Measurements from ENCODE around the gene RABGAP1L.

RABGAP1L gene

DNA sequence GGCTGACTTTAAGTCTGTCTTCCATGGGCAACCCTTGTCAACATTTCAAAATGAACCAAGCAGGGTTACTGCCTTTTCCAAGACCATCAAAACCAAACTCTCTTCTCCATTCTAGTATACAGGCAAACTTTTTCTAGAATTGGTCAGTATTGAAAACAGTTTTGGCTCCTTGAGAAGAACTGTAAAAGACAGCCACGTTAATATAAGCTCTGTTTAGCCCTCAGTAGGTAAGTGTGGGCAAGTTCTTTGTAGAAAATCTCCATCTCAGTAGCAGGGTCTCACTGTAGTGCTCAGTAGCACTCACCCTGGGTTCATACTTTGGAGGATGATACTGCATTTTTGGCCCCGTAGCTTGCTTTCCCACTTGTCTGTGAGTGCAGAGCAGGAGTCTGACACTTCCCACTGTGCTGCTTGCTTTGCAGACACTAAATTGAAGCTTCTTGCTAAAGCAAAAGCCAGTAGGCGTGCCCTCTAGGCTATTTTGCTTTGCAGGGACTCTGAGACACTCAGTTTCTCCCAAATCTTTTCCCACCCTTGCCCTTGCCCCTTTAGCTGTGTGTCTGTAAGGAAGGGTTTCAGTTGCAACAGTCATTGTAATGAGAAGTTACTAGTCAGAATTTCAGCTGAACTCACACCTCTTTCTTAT is 806.2 kb downstream of the RABGAP1L start:
- DNase-seq (ENCODE audit: low read depth) = no peak

DNA sequence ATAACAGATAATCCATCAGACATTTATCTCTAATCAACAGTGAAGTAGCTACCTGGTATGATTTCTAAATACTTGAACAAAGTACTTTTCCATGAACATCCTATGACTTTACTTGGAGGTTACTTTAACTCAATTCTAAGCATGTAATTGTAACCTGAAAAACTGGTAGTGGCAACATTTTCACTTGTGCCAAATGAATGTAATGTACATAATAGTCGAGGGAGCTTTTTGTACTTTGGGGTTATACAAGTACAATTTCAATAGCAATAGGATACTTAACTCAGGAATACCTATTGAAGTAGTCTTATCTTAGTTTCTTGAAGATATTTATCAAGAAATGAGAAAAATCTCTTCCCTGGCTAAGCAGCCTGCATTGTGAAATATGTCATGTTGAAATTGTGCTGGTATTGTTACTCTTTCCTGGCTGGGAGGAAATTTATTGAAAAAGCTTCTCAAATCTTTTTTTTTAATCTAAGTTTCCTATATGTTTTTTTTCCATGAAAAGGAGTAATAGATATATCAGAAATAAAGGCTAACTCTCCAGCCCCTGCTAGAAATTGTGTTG is 806.8 kb downstream of the RABGAP1L start:
- no peak for DNase-seq (ENCODE audit: low read depth)

DNA sequence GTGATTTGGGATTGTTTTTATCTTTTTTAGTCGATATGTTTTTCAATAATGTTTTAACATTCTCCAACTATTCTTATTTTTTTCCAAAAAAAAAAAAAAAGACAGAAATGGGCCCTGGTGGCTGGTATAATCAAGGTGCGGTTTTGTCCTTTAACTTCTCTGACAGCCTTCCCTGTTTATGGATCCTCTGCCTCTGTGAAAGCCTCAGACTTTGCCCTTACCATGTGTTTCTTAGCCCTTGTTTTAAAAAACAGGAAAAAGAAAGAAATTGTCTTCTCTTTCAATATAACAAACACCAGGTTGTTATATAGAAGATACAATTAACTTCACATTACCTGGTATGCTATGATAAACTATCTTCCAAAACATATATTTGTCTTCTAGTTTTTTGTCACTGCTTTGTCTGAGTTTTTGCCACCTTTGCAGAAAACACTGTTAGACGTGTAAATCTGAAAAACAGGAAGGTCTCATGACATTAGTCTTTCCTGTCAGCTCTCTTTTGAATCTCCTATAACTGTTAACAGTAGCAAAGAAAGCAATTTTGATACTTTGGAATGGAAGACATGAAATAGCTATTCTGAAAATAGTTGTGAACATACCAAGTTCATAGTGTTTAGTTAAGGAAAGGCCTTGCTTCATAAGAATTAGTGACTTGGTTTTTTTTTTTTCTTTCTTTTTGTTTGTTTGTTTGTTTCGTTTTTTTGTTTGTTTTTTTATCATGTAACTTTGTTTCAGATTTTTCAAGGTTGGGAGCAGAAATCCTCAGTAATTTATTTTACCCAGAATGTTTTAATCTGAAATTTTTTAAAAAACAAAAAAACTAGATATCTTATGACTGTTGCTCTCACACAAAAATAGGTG is 808.8 kb downstream of the RABGAP1L start:
- DNase-seq (ENCODE audit: low read depth) = no peak

DNA sequence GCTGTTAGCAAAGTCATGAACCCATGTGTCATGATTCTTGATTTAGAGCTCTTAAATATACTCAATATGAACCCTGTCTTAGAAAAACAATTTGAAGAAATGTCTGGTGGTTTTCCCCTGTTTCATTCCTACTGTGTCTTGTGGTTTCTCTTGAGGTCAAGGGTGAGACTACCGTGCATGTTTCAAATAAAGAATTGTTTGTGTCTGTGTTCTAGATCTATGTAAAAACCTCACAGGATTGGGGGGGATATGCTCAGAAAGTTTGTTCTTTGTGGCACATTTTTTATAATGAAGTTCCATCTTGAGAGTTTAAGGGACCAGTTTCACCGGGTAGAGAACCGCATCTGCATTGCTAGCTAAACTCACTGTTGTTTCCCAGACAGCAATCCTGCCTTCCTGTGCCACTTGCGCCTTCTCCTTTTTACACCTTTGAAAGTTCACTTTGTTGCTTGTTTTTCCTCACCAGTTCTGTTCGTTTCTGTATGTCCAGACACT is 809.5 kb downstream of the RABGAP1L start:
- DNase-seq (ENCODE audit: low read depth) = peak; percentile 12

DNA sequence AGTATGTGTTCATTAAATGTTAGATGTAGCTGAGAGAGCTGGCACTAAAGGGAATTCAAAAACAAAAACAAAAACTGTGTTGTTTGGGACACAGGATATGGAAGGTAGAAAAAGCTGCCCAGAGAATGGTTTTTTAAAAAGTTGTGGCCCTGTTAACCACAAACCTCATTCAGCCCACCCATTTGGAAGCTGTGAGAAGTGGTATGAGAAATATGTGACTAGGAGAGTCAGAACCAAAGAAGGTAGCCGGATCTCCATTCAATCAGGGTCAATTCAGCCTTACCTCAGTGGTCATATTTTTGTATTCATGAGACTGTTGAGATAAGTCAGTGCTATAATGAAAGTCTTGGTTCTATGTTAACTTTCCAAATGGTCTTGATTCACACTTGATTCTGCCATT is 810.7 kb downstream of the RABGAP1L start:
- no peak for DNase-seq (ENCODE audit: low read depth)

DNA sequence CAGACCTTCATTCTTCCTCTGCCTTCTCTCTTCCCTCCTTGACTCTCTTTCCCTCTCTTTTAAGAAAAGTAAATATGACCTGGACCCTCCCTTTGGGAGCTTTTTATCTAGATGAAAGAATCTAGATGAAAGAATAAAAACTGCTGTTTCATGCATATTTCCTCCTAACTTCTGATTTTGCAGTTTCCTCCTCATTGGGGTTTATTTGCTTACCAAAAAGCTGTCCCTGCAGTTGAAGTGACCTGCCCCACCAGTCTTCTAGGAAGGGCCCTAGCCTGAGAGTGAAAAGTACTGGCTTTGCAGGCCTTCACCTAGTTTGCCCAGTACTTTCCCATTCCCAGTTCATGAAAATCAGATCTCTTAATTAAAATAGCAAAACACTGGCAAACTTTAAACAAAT is 812.1 kb downstream of the RABGAP1L start:
- no peak for DNase-seq (ENCODE audit: low read depth)

DNA sequence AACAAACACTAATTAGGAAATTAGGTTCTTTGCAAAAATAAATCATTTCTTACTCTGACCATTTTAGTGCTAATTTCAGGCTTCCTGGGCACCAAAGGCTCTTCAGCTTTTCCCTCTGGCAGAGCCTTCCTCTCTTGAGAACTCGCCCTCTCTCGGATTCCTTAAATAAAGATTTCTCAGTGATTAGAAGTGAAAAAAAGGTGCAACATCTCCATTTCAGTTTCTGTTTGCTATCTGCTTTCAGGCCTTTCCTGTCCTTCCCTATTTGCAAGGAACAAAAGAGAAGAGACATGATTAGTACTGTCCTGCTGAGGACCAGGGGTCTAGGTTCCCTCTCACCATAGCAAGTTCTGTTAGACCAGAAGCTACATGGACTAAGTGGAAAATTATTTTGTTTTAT is 812.6 kb downstream of the RABGAP1L start:
- no peak for DNase-seq (ENCODE audit: low read depth)

DNA sequence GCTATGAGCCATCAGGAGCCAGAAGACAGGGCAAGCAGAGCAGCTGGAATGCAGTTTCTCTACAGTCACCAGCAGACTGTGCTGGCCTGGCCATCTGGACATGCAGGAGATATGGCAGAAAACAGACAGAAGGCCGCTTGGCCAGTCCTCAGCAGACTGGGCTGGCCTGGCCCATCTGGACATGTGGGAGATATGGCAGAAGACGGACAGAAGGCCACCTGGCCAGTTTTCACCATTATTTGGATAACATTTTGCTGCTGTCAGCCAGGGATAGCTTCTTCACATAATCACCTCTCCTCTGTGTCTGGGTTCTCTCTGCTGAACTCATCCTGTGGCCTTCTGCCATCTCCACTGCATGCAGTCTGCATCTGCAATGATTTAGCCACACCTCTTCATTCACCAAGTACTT is 815.4 kb downstream of the RABGAP1L start:
- DNase-seq (ENCODE audit: low read depth) = no peak

DNA sequence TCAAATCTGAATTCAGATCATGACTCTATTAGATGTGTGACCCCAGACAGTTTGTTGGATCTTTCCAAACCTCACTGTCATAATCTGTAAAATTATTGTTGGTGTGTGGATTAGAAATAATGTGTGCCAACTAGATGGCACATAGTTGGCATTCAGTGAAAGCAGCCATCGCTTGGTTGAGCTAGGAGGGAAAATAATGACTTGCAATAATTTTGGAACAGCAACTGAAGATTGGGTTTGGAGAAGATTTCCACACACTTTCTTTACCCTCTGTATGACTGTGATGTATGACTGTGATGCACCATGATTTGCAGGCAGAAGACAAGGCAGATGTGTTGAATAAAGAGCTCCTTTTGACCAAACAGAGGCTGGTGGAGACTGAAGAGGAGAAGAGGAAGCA is 816.4 kb downstream of the RABGAP1L start:
- no peak for DNase-seq (ENCODE audit: low read depth)

DNA sequence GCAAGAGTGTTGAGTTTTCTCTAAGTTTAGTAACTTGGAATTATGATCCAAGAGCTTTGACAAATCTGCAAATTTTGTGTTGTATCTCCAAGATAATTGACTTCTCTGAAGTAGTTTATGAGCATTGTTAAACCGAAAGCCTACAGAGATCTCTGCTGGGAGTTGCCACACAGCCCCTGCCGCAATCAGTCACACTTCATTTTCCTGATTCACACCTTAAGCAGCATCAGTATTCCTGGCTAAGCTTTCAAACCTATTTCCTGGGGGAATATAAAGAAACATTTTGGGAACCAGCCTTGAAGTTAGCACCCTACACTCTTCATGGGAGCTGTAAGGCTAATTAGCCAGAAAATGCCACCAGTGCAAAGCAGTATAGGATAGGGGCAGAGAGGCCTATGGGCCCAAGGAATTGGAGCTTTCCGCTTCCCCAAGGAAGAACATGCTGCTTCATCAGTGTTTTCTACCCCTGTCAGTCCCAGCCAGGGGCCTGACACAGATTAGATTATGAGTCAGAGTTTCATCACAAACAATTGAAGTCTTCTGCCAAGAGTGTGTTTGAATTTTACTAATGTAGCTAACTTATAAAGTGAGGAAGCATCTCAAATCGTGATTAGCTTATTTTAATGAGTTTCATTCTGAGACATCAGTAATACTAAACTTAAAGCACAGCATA is 817.3 kb downstream of the RABGAP1L start:
- peak; percentile 45 for DNase-seq (ENCODE audit: low read depth)

DNA sequence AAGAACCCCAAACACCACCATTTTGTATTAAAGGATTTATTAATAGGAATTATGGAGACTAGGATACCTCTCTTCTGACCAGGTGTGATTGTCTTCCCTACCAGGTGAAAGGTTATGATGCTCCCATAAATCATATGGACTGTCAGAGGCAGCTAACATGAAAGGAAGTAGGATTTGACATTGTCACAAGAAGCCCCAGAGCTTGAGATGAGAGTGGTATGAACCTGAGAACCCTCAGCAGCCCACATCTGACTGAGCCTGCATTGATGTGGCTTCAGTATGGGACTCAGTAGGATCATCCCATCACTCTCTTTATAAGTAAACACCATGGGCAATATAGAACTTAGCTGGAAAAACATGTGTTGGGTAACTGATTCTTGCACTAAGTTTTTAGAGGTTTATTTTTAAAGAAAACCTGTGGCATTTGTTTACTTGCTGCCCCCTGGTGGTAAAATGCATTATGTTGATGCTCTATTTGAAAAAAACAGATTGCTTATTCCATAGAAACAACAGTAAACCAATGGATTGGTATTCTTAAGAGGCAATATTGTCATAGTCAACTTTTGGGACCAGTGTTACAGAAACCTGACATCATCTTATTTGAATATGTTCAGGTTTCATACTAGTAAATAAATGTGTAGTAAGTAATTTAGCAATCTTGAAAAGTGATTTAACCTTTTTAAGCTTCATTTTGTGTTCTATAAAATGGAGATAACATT is 823.8 kb downstream of the RABGAP1L start:
- DNase-seq (ENCODE audit: low read depth) = peak; percentile 39

DNA sequence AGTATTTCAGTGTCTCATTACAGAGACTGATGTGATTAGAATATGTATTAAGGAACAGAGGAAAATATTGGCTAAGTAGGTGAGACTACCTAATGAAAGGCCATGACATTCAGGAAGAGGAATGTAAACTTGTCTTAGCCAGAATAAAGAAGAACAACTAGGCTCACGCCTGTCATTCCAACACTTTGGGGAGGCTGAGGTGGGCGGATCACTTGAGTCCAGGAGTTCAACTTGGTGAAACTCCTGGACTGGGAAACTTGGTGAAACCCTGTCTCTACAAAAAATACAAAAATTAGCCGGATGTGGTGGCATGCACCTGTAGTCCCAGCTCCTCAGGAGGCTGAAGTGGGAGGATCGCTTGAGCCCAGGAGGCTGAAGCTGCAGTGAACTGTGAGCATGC is 825.6 kb downstream of the RABGAP1L start:
- DNase-seq (ENCODE audit: low read depth) = no peak

DNA sequence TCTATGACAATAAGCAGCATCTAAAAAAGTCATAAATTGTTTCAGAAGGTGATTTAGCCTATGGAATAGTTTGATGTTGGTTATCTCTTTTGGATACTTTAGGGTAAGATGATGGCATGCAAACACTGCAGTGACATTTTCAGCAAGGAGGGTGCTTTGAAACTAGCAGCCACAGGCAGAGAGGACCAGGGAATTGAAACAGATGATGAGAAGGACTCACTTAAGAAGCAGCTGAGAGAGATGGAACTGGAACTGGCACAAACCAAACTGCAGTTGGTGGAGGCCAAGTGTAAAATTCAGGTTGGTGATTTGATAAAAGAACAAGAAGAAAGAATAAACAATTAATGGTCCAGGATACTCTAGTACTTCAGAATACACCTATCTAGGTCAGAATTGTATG is 829.2 kb downstream of the RABGAP1L start:
- DNase-seq (ENCODE audit: low read depth) = no peak

DNA sequence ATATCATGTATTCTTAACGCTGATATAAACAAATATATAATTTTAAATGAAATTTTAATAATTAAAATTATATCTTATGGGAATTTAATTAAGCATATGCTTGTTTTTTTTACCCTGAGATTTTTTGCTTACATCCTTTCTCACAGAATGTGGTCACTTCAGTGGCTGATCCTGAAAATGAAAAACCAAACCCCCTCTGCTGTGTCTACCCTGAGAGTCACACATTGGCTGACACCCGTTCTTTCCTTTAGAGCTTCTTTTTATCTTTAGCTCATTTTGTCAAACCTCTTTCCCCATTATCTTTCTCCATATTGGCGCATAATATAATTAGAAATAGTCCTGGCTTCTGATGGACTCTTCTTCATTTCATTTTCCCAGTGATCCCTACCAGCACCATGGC is 829.7 kb downstream of the RABGAP1L start:
- DNase-seq (ENCODE audit: low read depth) = no peak

DNA sequence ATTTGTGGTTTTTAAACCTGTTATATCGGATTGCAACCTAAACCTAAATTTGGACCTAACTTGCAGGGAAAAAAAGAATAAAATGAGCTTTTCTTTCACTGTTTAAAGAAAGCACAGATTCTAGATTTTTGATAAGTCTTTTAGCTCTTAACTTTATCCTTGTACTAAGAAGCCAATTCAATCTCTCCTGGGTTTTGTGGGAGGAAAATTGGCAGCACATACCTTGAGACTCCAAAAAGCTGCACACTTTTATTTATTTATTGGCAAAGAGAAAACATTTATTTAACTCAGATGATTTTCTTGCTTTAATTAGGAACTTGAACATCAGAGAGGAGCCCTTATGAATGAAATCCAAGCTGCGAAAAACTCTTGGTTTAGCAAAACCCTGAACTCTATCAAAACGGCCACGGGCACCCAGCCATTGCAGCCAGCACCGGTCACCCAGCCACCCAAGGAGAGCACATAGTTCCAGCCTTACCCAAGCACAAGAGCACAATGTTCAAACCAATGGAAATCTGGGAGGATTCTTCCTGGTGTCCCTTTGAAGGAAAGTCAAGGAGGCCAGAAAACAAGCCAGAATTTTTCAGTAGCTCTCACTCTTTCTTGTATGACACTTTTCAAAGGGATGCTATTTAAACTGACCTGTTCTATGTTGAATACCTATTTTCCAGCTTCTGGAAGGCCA is 830.4 kb downstream of the RABGAP1L start:
- DNase-seq (ENCODE audit: low read depth) = peak; percentile 50

DNA sequence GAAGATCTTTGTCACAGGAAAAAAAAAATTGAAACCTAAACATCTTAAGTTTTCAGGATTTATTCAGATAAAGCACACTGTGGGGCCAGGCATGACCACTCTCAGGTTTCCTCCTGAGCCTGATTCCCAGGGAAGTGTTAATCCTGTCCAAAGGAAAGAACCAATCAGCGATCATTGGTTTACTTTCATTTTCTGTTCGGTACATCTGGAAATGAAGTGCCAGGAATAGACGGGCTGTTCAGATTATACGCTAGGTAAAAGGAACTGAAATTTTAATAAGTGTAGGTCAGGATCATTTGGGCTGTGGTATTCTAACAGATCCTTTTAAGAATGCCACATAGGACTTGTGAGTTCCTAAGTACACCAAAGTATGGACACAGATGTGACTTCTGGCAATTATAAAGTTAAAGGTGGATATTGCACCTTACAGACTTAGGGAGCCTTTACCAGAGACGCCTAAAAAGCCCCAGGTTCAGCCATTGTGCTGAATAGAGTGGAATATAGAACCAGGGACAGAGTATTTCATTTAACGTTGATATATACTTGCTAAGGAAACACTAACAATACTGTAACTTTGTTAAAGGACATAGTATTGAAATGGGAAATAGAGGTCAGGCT is 831.2 kb downstream of the RABGAP1L start:
- DNase-seq (ENCODE audit: low read depth) = peak; percentile 58

DNA sequence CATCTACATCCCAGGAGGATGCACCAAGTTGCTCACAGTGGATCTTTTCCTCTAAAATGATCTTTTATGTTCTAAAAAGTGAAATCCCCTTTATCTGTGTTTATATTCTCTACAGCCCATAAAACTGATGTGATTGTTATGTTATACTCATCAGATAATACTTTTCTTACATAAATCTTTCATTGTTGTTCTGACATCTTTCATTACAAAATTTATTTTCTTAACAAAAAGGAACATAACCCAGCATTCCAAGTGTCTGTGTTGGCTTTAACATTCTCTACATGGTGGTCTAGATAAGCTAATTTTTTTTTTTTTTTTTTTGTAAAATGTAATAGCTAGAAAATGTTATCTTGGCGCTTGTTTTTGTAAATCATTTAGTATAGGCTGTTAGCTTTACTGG is 832.2 kb downstream of the RABGAP1L start:
- no peak for DNase-seq (ENCODE audit: low read depth)

DNA sequence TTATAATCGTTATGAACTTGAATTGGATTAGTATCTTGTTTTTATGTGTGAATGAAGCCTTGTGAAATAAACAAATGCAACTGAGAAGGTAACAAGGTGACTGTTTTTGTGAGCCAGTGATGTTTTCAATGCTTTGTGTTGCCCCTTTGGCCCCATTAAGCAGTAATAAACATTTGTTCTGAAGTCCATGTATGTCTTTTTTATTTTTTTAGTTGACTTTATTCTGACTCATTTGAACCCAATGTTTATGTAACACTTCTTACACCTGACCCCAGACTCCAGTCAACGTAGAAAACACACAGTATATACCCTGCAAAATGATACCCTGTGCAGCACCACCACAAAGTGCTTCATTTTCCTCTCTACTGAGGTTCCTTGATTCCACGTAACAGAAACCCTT is 835.8 kb downstream of the RABGAP1L start:
- DNase-seq (ENCODE audit: low read depth) = no peak

DNA sequence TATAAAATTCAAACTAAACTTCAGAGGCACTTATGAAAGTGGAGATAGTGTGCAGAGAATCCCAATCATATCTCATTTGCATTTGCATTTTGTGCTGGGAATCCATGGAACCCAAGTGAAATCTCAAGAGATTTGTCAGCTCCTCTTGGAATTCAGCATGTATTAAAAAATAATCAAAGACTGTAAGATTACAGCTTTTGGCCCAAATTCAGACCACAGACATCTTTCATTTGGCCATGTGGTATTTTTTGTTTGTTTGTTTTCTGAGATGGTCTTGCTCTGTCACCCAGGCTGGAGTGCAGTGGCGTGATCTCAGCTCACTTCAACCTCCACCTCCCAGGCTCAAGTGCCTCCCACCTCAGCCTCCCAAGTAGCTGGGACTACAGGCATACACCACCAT is 836.6 kb downstream of the RABGAP1L start:
- peak; percentile 60 for DNase-seq (ENCODE audit: low read depth)

DNA sequence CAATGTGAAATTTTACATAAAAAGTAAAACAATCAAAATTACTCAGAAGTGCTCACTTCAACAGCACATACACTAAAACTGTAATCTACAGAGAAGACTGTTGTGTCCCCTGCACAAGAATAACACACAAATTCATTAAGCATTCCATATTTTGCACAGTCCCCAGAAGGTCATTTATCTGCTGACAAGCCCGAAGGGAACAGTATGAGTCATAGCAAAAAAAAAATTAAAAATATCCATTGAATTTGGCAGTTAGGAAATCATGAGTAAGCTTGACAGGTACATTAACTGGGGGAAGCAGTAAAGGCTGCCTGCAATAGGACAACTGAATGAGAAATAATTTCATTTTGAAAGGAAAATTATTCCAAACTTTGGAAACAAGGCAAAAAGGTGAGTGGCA is 837.2 kb downstream of the RABGAP1L start:
- peak; percentile 23 for DNase-seq (ENCODE audit: low read depth)

DNA sequence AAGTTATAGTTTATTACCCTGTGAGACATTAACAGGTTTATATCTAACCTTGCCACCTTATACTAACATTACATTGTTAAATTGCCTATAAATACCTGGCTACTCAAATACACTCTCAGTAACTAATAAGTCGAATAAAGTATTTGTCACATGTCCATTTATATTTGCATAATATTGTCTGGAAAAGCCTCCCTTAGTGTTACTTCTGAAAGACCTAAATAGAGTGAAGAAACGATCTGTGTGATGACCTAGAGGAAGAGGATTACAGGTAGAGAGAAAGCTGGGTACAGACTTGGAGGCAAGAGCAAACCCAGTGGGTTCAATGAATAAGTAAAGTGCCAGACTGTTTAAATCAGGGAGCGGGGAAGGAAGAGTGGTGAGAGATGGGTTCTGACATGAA is 837.7 kb downstream of the RABGAP1L start:
- DNase-seq (ENCODE audit: low read depth) = no peak

Data from fibroblast of gingiva (primary cell).